Stimulated activated CD4-positive, alpha-beta T cell treated with anti-CD3 and anti-CD28 coated beads, Interleukin-2, amount 100 ng/mL, for 48 hours (primary cell): ENCODE measurements around the gene KRTAP6-1.

ENCODE experiments used
- DNase-seq, 2 donors: peaks; one replicate each; pipeline ENCODE4 v3.0.0-alpha.2; 2020

KRTAP6-1 gene

GRCh38 chr21:30613836-30614235 lies at the start of gene KRTAP6-1:
KRTAP6-1 (minus strand) TSS chr21:30613930; CDS start chr21:30613904, 26 bp downstream.
- no peak for DNase-seq

- DNase-seq: no peak
Measured at GRCh38 chr21:30652891-30653290, 39.2 kb upstream of the KRTAP6-1 start.

- DNase-seq: no peak
Measured at GRCh38 chr21:30646904-30647414, 33.2 kb upstream of the KRTAP6-1 start.

- no peak for DNase-seq
Measured at GRCh38 chr21:30642564-30642963, 28.8 kb upstream of the KRTAP6-1 start, which contains the start of gene KRTAP20-3. KRTAP20-3 (plus strand) TSS chr21:30642864.

- no peak for DNase-seq
Measured at GRCh38 chr21:30638686-30639085, 25.0 kb upstream of the KRTAP6-1 start.

- no peak for DNase-seq
Measured at GRCh38 chr21:30634906-30635305, 21.2 kb upstream of the KRTAP6-1 start, which contains the start of gene KRTAP20-2. KRTAP20-2 (plus strand) TSS chr21:30635206; CDS start chr21:30635264, 58 bp downstream.

- DNase-seq: no peak
Measured at GRCh38 chr21:30629200-30629599, 15.5 kb upstream of the KRTAP6-1 start.

GRCh38 chr21:30628109-30628508 lies 14.4 kb upstream of the KRTAP6-1 start:
- DNase-seq: no peak

GRCh38 chr21:30625449-30626165 lies 11.9 kb upstream of the KRTAP6-1 start:
- DNase-seq: no peak

- no peak for DNase-seq
Measured at GRCh38 chr21:30623362-30623761, 9.6 kb upstream of the KRTAP6-1 start.

- no peak for DNase-seq
Measured at GRCh38 chr21:30620522-30620921, 6.8 kb upstream of the KRTAP6-1 start, which contains the start of gene KRTAP20-4. KRTAP20-4 (plus strand) TSS chr21:30620627.

- DNase-seq: no peak
Measured at GRCh38 chr21:30620080-30620479, 6.3 kb upstream of the KRTAP6-1 start.

- no peak for DNase-seq
Measured at GRCh38 chr21:30616125-30616524, 2.4 kb upstream of the KRTAP6-1 start, which contains the start of gene KRTAP20-1. KRTAP20-1 (plus strand) TSS chr21:30616425; CDS start chr21:30616455, 30 bp downstream.

GRCh38 chr21:30615199-30615598 lies 1.5 kb upstream of the KRTAP6-1 start:
- DNase-seq: no peak

- DNase-seq: no peak
Measured at GRCh38 chr21:30612132-30612531, 1.6 kb downstream of the KRTAP6-1 start.

GRCh38 chr21:30605968-30606367 lies 7.8 kb downstream of the KRTAP6-1 start:
- DNase-seq: no peak

- no peak for DNase-seq
Measured at GRCh38 chr21:30600787-30601186, 12.9 kb downstream of the KRTAP6-1 start, which contains the start of gene KRTAP22-1. KRTAP22-1 (plus strand) TSS chr21:30601087.

GRCh38 chr21:30598802-30599201 lies 14.9 kb downstream of the KRTAP6-1 start, which contains the start of gene KRTAP6-2:
KRTAP6-2 (minus strand) TSS chr21:30598902; CDS start chr21:30598874, 28 bp downstream.
- no peak for DNase-seq

- DNase-seq: no peak
Measured at GRCh38 chr21:30592140-30592539, 21.6 kb downstream of the KRTAP6-1 start, which contains the start of gene KRTAP6-3. KRTAP6-3 (plus strand) TSS chr21:30592440; CDS start chr21:30592446, 6 bp downstream.

- DNase-seq: no peak
Measured at GRCh38 chr21:30590297-30590696, 23.4 kb downstream of the KRTAP6-1 start, which contains the start of gene KRTAP22-2. KRTAP22-2 (minus strand) TSS chr21:30590397.

- no peak for DNase-seq
Measured at GRCh38 chr21:30582870-30583269, 30.9 kb downstream of the KRTAP6-1 start.

- DNase-seq: no peak
Measured at GRCh38 chr21:30580132-30580531, 33.6 kb downstream of the KRTAP6-1 start.

- no peak for DNase-seq
Measured at GRCh38 chr21:30579346-30579745, 34.4 kb downstream of the KRTAP6-1 start.

- no peak for DNase-seq
Measured at GRCh38 chr21:30577766-30578165, 36.0 kb downstream of the KRTAP6-1 start.
